Memory B cell (primary cell): ENCODE measurements around the gene CA4.

ENCODE experiments used
- ATAC-seq: fragments of 150-1000 bp; cut with Tn5 transposase; 2 replicates; pipeline ENCODE4 v1.10.0; 2021; ENCODE audit warnings: low read depth, mild to moderate bottlenecking, moderate library complexity
- DNase-seq, 2 donors: peaks; one replicate each; pipeline ENCODE4 v3.0.0; 2022; ENCODE audit warnings: low spot score in 2 of 2
- H3K27ac Mint-ChIP-seq: one replicate; pipeline ENCODE4 v1.8.0; 2022; ENCODE audit warnings: mild to moderate bottlenecking, moderate library complexity, mixed read lengths
- H3K27me3 Mint-ChIP-seq: one replicate; pipeline ENCODE4 v1.8.0; 2022; ENCODE audit warnings: mixed read lengths
- H3K36me3 Mint-ChIP-seq: one replicate; pipeline ENCODE4 v1.8.0; 2022; ENCODE audit warnings: mild to moderate bottlenecking, mixed read lengths
- H3K4me1 Mint-ChIP-seq: one replicate; pipeline ENCODE4 v1.8.0; 2022; ENCODE audit warnings: mixed read lengths
- H3K4me3 Mint-ChIP-seq: one replicate; pipeline ENCODE4 v1.8.0; 2022; ENCODE audit warnings: mild to moderate bottlenecking, moderate library complexity, mixed read lengths
- H3K9me3 Mint-ChIP-seq: one replicate; pipeline ENCODE4 v1.8.0; 2022; ENCODE audit warnings: mixed read lengths

The CA4 gene

DNA sequence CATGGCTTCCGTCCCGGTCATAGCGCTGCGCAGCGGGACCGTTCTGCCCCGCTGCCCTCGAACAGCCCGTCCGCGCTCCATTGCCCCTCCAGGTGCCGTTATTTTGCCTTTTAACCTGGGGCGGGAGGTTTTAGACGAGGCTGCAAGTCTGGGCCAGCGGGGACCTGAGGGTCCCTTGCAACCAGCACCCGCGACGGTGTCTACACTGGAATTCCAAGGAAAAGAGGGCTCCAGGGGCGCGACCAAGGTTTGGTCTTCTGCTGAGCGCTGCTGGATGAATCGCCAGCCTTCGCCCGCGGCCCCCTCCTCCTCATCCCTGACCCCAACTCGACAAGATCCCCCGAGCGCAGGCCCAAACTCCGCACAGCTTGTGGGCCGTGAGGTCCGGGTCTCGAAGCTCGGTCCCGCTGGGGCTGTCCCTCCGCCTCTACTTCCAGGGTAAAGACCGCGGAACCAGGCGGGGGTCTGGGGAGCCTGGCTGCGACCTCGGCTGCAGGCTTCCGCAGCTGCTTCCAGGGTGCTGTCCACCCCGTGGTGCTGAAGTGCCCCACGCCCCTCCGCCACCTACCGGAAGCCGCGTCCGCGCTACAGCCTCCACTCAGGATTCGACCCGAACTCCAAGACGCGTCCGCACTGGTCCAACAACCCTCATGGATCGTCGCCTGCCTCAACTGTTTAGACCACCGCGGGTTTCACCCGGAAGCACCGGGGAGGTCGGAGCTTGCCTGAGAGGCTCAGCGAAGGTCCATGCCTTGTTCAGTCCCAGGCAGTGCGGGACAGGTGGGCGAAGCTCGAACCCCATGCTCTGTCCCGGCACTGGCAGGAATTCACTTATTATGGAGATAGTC, 10.1 kb upstream of the CA4 start:
- Mint-ChIP-seq H3K36me3 (peaks cover 1% of the 10 kb centered on the region), H3K27ac (no peak overlapping the region), H3K9me3 (no peaks in the 10 kb centered on the region), H3K4me1 (peaks cover 34% of the 10 kb centered on the region), H3K4me3 (peak overlapping the region; percentile 25), H3K27me3 (peaks cover 9% of the 10 kb centered on the region)
- DNase-seq (peak; percentile 57 to 72), ATAC-seq (peak; percentile 32)

DNA sequence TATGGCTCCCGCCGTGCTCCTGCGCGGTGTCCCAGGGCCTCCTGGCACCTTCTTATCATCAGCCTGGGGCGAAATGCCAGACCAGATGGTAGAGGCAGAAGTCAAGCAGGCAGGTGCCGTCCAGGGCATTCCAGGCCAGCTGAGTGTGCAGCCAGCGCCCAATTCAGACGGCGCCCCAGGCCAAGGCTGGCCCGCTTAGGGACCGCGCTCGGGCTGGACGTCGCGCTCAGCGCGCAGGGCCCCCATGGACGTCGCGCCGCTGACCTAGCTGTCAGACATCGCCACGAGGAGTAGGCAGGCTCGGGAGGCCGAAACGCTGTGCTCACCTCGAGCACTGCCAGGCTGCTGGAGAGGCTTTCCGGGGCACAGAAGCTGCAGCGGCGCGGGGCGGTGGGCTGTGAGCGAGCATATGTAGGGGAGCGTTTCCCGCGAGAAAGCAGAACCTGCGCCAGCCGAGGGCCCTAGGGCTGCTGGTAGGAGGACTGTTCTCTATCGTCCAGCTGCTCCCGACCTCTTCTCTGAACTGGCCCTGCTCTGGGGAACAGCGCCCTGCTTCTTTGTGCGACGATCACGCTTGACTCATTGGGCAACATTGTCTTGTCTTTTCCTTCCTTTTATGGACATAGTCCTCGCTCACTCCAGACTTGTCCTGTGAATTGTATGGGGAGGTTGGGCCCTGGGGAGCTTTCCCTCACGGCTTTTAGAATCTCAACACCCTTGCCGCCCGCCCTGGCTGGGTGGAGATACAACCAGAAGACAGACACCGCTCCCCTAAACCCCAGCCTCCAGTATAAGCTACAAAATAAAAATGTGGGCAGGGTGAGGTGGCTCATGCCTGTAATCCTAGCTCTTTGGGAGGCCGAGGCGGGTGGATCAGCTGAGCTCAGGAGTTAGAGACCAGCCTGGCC, 8.4 kb upstream of the CA4 start:
- no peaks in the 10 kb centered on the region for H3K9me3 Mint-ChIP-seq
- no peak for DNase-seq
- H3K4me3 Mint-ChIP-seq = no peak overlapping the region
- no peak overlapping the region for H3K27ac Mint-ChIP-seq
- H3K27me3 Mint-ChIP-seq = peaks cover 16% of the 10 kb centered on the region
- H3K36me3 Mint-ChIP-seq = peaks cover 1% of the 10 kb centered on the region
- peaks cover 19% of the 10 kb centered on the region for H3K4me1 Mint-ChIP-seq
- no peak for ATAC-seq

DNA sequence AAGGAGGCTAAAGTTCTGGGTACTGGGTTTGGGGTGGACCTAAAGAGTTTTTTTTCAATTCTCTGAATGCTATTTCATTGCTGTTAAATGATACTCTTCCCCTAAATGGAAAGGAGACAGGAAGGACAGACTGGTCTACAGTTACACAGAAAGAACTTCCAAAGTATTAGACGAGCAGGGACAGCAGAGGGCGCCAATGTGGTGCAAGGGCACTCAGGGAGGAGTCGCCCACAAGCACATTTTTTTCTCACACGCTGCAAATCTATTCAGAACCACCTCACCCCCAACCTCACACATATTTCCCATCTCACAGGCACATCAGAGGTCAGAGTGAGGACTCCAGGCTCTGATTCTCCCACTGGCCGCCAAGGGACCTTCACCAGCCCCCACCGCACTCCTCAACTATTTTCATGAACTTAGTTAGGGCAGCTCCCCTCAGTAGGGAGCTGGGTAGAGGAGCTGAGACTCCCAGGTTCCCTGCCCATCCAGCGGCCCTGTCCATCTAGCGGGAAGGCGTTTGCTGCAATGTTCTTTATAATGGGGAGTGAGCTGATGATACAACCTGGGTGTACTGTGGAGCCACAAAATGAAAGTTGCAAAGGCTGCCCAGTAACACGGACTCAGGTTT, 6.8 kb upstream of the CA4 start:
- Mint-ChIP-seq H3K9me3 (no peaks in the 10 kb centered on the region), H3K27ac (no peak overlapping the region), H3K36me3 (peaks cover 1% of the 10 kb centered on the region), H3K4me3 (no peak overlapping the region), H3K27me3 (peaks cover 26% of the 10 kb centered on the region), H3K4me1 (peaks cover 19% of the 10 kb centered on the region)
- peak; percentile 79 for ATAC-seq
- DNase-seq = peak; percentile 67

DNA sequence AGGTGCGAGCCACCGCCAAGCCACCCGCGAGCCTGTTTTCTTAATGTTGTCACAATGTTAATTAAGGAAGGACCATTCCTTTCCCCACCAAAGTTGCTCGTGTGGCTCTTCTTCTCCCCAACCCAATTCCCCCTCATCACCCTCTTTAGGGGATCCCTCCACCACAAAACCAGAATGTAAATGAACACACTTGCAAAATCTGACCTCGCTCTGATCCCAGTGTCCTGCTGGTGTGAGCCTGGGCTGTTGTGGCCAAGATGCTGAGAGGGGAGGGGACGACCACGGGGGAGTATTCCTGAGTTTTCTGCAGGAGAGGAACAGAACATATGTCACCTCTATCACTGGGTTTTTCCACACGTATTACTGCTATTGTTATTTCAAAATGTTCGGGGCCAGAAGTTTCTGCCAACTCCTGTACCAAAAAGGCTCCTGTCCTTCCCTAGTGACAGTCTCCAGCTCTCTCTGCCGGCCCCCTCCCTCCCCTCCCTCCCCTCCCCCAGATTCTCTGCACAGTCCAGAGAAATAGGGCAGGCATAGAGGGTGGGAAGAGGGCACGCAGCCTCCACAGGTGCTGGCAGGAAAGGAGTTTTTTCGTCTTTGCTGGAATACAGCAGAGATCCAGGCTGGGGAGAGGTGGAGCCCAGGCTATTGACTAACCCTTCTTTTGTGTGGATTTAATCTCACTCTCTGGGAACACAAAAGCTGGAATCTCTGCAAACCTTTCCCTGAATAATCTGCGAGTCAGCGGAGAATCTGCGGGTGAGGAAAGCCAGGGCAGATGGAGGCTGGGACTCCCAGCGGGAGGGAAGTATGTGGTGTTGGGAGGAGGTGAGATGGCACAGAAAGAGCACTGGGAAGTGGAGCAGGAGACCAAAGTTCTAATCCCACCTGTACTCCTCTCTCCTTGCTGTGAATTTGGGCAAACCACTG, 4.5 kb upstream of the CA4 start:
- H3K36me3 Mint-ChIP-seq = no peaks in the 10 kb centered on the region
- H3K9me3 Mint-ChIP-seq = no peaks in the 10 kb centered on the region
- H3K27ac Mint-ChIP-seq = no peak overlapping the region
- no peak for DNase-seq
- no peak overlapping the region for H3K4me3 Mint-ChIP-seq
- peaks cover 20% of the 10 kb centered on the region for H3K4me1 Mint-ChIP-seq
- peaks cover 30% of the 10 kb centered on the region for H3K27me3 Mint-ChIP-seq
- no peak for ATAC-seq

DNA sequence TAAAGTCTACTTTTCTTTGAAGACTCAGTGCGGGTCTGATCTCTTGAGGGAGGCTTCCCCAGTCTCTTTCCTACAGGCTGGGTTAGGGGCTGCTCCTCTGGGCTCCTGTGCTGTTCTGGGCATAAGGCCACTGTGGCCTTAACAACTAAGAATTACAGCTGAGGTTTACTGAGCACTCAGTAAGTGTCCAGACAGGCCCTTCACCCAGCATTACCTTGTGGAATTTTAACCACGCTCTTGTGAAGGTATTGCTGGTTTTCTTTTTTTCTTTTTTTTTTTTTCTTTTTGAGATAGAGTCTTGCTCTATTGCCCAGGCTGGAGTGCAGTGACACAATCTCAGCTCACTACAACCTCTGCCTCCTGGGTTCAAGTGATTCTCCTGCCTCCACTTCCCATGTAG, 3.6 kb upstream of the CA4 start:
- Mint-ChIP-seq H3K4me1 (peaks cover 24% of the 10 kb centered on the region), H3K27me3 (peaks cover 29% of the 10 kb centered on the region), H3K4me3 (no peak overlapping the region), H3K9me3 (no peaks in the 10 kb centered on the region), H3K36me3 (no peaks in the 10 kb centered on the region), H3K27ac (no peak overlapping the region)
- ATAC-seq (no peak), DNase-seq (no peak)

DNA sequence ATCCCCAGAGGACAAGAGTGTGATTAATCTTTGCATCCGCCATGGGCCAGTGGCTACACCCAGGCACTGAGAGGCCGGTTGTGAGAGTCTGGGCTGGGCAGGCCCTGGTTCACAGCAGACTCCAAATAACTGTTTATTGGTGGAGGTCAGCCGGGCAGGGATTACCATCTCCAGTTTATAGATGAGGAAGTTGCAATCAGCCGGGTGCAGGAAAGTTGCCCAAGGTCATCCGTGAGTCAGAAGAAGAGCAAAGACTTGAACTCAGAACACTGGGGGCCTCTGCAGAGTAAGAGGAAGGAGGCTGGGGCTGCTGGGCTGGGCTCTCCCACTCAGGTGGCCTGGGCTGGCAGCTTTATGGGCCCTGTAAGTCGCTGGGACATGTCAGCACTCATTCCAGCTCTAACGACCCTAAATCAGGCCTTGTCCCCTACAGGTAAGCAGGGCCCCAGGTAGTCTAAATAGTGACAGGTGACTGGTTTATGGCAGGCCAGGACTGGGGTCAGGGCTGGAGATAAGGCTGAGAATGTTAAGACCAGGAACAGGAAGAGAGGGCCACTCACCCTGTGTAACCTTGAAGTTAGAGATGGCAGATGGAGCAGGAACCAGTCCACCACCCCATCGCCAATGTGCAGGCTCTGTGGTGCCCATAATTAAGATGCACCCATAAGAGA, 2.1 kb upstream of the CA4 start:
- H3K27ac Mint-ChIP-seq = no peak overlapping the region

DNA sequence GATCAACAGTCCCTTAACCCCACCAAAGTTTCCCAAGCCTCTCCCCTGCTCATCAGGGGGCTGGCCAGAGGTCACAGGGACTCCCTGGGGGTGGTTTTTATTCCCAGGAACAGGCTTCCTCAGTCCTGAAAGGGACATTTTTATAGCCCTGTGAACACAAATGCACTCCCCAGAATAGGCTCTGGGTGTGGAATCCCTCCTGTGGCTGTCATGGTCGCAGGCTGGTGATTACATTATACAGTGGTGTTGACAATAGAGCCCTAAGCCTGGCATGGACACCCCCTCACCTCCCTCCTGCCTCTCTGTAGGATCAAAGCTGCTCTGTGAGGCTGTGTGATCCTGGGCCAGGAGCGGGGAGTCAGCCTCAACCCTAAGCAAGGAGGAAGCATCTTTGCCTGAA, 1.4 kb upstream of the CA4 start:
- H3K36me3 Mint-ChIP-seq = no peaks in the 10 kb centered on the region
- DNase-seq = no peak
- H3K27me3 Mint-ChIP-seq = peaks cover 33% of the 10 kb centered on the region

More for the DNA sequence above, 2.1 kb upstream of the CA4 start:
- Mint-ChIP-seq H3K4me3 (no peak overlapping the region), H3K9me3 (no peaks in the 10 kb centered on the region), H3K36me3 (no peaks in the 10 kb centered on the region), H3K27me3 (peaks cover 30% of the 10 kb centered on the region), H3K4me1 (peaks cover 23% of the 10 kb centered on the region)
- DNase-seq (no peak), ATAC-seq (no peak)

DNA sequence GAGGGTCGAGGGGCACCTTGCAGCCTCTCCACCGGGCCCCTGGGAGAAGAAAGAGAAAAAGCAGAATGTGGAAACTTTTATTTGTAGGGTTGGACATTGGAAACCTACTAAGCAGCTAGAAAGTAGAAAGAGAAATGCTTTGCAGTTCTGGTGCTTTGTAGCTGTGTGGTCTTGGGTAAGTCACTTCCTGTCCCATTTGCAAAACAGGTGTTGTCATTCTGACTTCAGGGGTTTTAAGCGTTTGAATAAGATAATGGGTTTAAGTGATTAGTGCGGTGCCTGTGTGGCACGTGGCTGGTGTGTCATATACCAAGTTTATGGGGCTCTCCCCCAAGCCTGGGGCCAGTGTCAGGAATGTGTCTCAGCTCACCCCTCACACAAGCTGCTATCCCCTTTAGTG, 1.6 kb downstream of the CA4 start:
- Mint-ChIP-seq H3K27me3 (peaks cover 32% of the 10 kb centered on the region), H3K36me3 (no peaks in the 10 kb centered on the region), H3K27ac (no peak overlapping the region), H3K4me3 (peak overlapping the region; percentile 59), H3K4me1 (peaks cover 16% of the 10 kb centered on the region), H3K9me3 (no peaks in the 10 kb centered on the region)
- ATAC-seq = peak; percentile 86
- no peak for DNase-seq

More for the DNA sequence above, 1.4 kb upstream of the CA4 start:
- H3K4me1 Mint-ChIP-seq = peaks cover 17% of the 10 kb centered on the region
- H3K4me3 Mint-ChIP-seq = no peak overlapping the region
- H3K27ac Mint-ChIP-seq = no peak overlapping the region
- H3K9me3 Mint-ChIP-seq = no peaks in the 10 kb centered on the region
- no peak for ATAC-seq

DNA sequence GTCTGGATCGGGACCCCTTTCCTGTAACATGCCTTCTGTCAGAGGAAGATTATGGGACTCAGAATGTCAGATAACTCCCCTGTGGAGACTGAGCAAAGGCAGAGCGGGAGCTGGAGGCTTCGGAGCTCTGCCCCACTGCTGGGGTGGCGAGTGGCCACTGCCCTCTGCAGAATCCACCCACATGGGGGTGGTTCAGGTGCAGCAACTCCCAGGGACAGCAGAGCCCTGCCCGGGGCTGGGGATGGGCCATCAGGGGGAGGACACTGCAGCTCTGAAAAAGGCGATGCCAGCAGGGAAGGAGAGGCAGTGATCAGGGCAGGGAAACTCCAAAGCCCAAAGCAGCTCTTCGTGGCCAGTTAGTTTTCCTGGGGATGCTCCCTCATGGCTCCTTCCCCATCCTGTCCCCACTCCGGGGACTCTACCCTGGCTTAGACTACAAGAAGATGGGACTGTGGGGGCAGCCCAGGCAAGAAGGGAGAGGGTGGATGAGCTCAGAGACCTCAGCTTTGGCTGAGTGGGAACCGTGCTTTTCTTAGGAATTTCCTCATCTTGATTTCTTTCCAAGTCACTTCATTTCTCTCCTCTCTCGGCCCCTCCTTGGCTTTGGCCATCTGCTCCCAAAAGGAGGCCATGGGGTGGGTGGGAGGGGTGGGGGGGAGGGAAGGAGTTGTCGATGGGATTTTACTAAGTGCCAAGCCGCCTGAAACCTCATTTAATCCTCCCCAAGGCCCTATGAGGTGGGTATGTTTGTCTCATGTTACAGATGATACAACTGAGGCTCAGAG, 4.0 kb downstream of the CA4 start:
- H3K27me3 Mint-ChIP-seq = peaks cover 29% of the 10 kb centered on the region
- H3K27ac Mint-ChIP-seq = no peak overlapping the region
- no peak for ATAC-seq
- peaks cover 16% of the 10 kb centered on the region for H3K4me1 Mint-ChIP-seq
- H3K36me3 Mint-ChIP-seq = no peaks in the 10 kb centered on the region
- H3K9me3 Mint-ChIP-seq = no peaks in the 10 kb centered on the region
- no peak overlapping the region for H3K4me3 Mint-ChIP-seq
- no peak for DNase-seq

DNA sequence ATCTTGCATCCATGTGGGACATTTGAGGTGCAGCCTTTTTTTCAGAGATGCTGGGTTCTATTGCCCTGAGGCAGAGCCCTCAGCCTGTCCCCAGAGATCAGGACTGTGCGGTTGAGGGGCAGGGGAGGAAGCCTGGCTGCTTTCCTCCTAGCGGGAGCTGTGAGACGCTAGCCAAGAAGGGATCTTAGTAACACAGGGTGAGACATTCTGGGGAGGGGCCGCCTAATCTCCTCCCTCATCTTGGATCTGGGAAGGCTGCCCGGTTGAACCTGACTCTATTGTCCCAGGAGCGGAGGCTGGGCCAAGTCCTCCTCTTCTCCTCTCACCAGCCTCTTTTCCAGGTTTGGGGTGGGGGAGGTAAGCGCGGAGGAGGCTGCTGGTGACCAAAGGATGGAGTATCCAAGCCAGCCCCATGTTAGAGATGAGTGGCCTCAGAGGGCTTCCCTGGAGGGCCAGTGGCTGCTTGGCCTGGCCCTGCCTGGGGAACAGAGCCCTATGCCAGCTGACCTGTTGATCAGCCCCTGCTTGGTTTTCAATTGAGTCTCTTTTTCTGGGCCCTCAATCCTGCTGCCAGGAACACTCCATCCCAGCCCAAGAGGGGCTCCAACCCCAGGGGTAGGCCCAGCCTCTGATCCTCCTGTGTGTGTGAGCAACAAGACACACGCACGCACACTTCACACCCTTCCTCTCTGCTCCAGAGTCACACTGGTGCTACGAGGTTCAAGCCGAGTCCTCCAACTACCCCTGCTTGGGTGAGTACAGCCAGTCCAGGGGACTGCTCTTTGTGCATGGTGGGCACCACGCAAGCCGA, 5.0 kb downstream of the CA4 start:
- peaks cover 26% of the 10 kb centered on the region for H3K27me3 Mint-ChIP-seq
- no peaks in the 10 kb centered on the region for H3K9me3 Mint-ChIP-seq
- H3K27ac Mint-ChIP-seq = no peak overlapping the region
- DNase-seq (no peak), ATAC-seq (no peak)
- peaks cover 10% of the 10 kb centered on the region for H3K4me1 Mint-ChIP-seq
- H3K36me3 Mint-ChIP-seq = no peaks in the 10 kb centered on the region
- H3K4me3 Mint-ChIP-seq = no peak overlapping the region

DNA sequence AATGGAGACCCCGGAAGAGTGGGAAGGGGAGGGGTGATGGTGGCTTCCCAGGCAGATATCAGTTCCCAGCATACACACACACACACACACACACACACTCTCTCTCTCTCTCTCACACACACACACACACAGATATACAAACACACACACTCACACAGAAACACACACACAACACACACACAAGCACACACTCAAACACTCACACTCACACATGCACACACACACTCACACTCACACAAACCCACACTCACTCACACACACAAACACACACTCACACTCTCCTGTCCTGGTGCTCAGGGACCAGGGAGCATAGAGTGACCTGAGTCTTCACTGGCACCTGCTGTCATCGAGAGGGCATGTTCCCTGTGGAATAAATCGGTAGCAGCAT, 5.6 kb downstream of the CA4 start:
- no peak for DNase-seq
- H3K4me3 Mint-ChIP-seq = no peak overlapping the region
- H3K27ac Mint-ChIP-seq = no peak overlapping the region
- peaks cover 10% of the 10 kb centered on the region for H3K4me1 Mint-ChIP-seq
- H3K9me3 Mint-ChIP-seq = no peaks in the 10 kb centered on the region
- no peak for ATAC-seq
- peaks cover 31% of the 10 kb centered on the region for H3K27me3 Mint-ChIP-seq
- H3K36me3 Mint-ChIP-seq = no peaks in the 10 kb centered on the region

DNA sequence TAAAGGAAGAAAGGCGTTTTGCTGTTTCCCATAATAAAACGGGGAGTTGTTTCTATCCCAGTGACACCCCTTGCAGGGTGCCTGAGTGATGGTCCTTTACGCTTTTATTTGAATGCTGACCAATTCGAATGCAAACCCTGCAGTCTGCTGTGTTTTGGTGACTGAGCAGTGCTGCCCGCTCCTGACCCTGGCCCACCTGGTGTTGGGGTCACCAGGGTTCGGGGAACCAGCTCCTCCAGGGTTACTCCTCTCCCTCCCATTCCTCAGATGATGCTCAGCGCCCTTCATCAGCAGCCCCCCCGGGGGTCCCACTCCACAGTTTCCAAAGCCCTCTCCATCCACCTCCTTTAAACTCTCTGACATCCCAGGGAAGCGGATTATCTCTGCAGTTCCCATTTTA, 6.0 kb downstream of the CA4 start:
- peaks cover 30% of the 10 kb centered on the region for H3K27me3 Mint-ChIP-seq
- H3K4me1 Mint-ChIP-seq = peaks cover 11% of the 10 kb centered on the region
- no peaks in the 10 kb centered on the region for H3K9me3 Mint-ChIP-seq
- H3K36me3 Mint-ChIP-seq = no peaks in the 10 kb centered on the region
- no peak for DNase-seq
- H3K4me3 Mint-ChIP-seq = no peak overlapping the region
- ATAC-seq = no peak
- no peak overlapping the region for H3K27ac Mint-ChIP-seq
